ENCODE results near the gene KNL1. TPM values are rescaled to one million over a fixed set of nuclear protein-coding genes. Genes with fewer than 3 reads are reported as not detected.

KNL1 gene
- total RNA-seq, 1 donor from 2014 or later: 21.4 TPM

DNA sequence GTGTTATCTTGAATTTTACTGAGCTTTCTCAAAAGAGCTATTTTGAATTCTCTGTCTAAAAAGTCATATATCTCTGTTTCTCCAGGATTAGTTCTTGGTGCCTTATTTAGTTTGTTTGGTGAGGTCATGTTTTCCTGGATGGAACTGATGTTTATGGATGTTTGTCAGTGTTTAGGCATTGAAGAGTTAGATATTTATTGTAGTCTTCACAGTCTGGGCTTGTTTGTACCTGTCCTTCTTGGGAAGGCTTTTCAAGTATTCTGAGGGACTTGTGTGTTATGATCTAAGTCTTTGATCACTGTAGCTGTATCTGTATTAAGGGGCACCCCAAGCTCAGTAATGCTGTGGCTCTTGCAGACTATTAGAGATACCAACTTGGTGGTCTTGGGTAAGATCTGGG is 90.3 kb downstream of the KNL1 start:
- Mint-ChIP-seq H3K4me1 (ENCODE audit: unreplicated experiment) (no peaks in the 10 kb centered on the region), H3K27ac (no peak overlapping the region), H3K9me3 (no peaks in the 10 kb centered on the region), H3K4me3 (no peak overlapping the region), H3K36me3 (no peaks in the 10 kb centered on the region), H3K27me3 (no peaks in the 10 kb centered on the region)
- DNase-seq (ENCODE audit: extremely low spot score, unreplicated experiment): no peak
- TF ChIP-seq, protein P1, sequence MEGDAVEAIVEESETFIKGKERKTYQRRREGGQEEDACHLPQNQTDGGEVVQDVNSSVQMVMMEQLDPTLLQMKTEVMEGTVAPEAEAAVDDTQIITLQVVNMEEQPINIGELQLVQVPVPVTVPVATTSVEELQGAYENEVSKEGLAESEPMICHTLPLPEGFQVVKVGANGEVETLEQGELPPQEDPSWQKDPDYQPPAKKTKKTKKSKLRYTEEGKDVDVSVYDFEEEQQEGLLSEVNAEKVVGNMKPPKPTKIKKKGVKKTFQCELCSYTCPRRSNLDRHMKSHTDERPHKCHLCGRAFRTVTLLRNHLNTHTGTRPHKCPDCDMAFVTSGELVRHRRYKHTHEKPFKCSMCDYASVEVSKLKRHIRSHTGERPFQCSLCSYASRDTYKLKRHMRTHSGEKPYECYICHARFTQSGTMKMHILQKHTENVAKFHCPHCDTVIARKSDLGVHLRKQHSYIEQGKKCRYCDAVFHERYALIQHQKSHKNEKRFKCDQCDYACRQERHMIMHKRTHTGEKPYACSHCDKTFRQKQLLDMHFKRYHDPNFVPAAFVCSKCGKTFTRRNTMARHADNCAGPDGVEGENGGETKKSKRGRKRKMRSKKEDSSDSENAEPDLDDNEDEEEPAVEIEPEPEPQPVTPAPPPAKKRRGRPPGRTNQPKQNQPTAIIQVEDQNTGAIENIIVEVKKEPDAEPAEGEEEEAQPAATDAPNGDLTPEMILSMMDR (conservative IDR thresholded peaks at IDR 0.05): no peak

DNA sequence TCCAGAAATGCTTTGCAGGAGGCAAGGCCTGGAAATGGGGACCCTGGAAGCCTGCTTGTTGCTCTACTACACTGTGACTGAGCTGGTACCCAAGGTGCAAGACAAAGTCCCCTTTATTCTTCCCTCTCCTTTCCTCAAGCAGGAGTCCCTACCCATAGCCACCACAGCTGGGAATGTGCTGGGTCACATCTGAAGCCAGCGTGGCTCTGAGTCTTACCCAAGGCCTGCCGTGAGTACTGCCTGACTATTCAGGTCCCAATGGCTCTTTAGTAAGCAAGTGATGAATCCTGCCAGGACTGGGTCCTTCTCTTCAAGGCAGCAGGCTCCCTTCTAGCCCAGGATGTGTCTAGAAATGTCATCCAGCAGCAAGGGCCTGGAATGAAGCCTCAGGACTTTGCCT is 91.3 kb downstream of the KNL1 start:
- no peak overlapping the region for H3K27ac Mint-ChIP-seq
- TF ChIP-seq, protein P1 (conservative IDR thresholded peaks at IDR 0.05): no peak
- no peaks in the 10 kb centered on the region for H3K27me3 Mint-ChIP-seq
- H3K4me3 Mint-ChIP-seq: no peak overlapping the region
- DNase-seq (ENCODE audit: extremely low spot score, unreplicated experiment): no peak
- H3K9me3 Mint-ChIP-seq: no peaks in the 10 kb centered on the region
- no peaks in the 10 kb centered on the region for H3K4me1 Mint-ChIP-seq (ENCODE audit: unreplicated experiment)
- no peaks in the 10 kb centered on the region for H3K36me3 Mint-ChIP-seq

DNA sequence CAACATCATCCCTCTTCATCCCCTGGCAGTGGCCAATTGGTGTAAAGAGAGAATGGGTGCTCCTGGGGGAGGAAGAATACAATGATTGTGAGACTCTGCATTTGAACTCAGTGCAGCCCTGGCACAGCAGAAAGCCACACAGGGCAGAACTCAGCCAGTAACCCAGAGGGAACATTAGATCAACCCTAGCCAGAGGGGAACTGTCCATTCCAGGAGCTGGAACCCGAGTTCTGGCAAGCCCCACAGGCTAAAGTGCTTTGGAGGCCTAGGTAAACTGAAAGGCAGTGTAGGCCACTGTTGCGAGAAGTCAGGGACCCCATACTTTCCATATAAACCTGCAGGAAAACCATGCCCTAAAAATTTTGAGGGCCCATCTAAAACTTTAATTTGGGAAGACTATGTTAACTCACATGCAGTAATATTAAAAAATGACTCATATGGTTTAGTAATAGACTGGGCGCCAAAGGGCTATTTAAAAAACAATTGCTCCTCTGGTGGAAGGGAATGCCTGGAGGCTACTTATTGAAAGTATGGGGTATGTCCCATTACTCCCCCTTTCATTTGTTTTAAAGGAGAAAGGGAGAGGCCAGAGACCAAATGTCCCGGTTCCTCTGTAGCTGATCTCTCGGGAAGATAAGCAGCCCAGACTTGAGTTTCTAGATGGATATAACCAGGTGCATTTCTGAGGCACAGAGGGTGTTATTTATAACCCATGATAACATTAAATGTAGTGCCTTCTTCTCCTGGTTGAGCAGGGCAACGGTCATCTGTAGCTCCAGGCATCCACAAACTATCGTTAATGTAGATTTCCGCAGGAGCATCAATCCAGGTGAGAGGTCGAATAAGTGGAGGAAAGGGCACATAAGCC is 95.1 kb downstream of the KNL1 start:
- TF ChIP-seq, protein P1 (conservative IDR thresholded peaks at IDR 0.05): no peak
- H3K27ac Mint-ChIP-seq: no peak overlapping the region
- no peak overlapping the region for H3K4me3 Mint-ChIP-seq
- H3K27me3 Mint-ChIP-seq: no peaks in the 10 kb centered on the region
- peaks cover under 1% of the 10 kb centered on the region for H3K36me3 Mint-ChIP-seq
- H3K4me1 Mint-ChIP-seq (ENCODE audit: unreplicated experiment): peaks cover 6% of the 10 kb centered on the region
- H3K9me3 Mint-ChIP-seq: no peaks in the 10 kb centered on the region
- no peak for DNase-seq (ENCODE audit: extremely low spot score, unreplicated experiment)

DNA sequence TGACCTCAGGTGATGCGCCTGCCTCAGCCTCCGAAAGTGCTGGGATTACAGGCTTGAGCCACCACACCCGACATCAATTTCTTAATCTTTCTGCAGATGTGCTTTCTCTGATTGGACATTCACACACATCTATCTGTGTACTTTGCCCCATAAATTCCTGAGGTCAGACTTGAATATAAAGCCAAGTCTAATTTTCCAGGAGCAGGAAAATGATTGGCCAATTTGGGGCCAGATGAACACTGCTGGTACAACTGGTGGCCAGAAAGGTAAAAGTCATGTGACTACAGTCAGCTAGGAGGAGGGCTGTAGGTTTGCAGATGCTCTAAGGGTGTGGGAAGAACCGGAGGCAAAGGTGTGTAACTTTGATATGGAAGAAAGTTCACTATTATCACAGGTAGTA is 97.7 kb downstream of the KNL1 start:
- Mint-ChIP-seq H3K9me3 (no peaks in the 10 kb centered on the region), H3K36me3 (peaks cover 4% of the 10 kb centered on the region), H3K4me1 (ENCODE audit: unreplicated experiment) (peaks cover 17% of the 10 kb centered on the region), H3K4me3 (peak overlapping the region; percentile 25), H3K27ac (no peak overlapping the region), H3K27me3 (no peaks in the 10 kb centered on the region)
- TF ChIP-seq, protein P1 (conservative IDR thresholded peaks at IDR 0.05): no peak
- no peak for DNase-seq (ENCODE audit: extremely low spot score, unreplicated experiment)

DNA sequence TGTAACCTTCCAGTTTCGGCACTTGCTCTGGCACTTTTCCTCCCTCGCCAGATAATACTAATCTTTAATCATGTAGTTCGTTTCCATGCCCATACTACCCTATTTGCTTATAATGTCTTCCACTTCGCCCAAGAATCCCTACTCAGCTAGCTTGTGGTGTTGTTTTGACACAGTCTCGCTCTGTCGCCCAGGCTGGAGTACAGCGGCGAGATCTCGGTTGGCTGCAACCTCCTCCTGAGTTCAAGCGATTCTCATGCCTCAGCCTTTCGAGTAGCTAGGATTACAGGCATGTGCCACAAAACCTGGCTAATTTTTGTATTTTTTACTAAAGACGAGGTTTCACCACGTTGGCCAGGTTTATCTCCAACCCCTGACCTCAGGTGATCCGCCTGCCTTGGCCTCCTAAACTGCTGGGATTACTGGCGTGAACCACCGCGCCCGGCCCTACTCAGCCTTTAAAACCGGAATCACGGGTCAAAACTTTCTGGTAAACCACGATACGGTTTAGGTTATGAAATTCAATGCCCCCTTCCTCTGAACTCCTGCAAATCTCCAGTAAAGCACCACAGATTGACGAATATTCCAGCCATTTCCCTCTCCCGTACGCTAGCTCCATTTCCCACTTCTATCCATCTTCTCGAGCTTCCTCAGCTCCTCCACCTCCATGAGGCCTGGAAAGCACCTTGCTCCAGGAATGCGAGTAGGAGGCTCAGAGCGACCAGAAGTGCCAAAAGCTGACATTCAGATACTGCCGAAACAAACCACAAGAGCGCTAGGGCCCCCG is 100.0 kb downstream of the KNL1 start:
- Mint-ChIP-seq H3K9me3 (no peaks in the 10 kb centered on the region), H3K27ac (peak overlapping the region; percentile 92), H3K27me3 (no peaks in the 10 kb centered on the region), H3K4me1 (ENCODE audit: unreplicated experiment) (peaks cover 18% of the 10 kb centered on the region), H3K36me3 (peaks cover 4% of the 10 kb centered on the region), H3K4me3 (peak overlapping the region; percentile 99)
- TF ChIP-seq, protein P1 (conservative IDR thresholded peaks at IDR 0.05): peak; percentile 33
- DNase-seq (ENCODE audit: extremely low spot score, unreplicated experiment): no peak
